Activated CD8-positive, alpha-beta memory T cell treated with anti-CD3 and anti-CD28 coated beads, Interleukin-2, amount 50 U/mL, for 4 hours (primary cell): Measurements from ENCODE around the gene MYOC.
"Not testable (repeated sequence)": the region's sequence is repeated elsewhere in the genome, so short reads cannot be mapped to it uniquely, and the experiment has no call there.

Experiments used
- DNase-seq: peaks from one replicate; pipeline ENCODE4 v3.0.0-alpha.2; 2020

MYOC gene

GRCh38 chr1:171652234-171652822 is at the start of gene MYOC:
Gene MYOC, minus strand, starts transcription at chr1:171652688. Its CDS starts 77 bp downstream, at chr1:171652611.
- no peak for DNase-seq

DNA sequence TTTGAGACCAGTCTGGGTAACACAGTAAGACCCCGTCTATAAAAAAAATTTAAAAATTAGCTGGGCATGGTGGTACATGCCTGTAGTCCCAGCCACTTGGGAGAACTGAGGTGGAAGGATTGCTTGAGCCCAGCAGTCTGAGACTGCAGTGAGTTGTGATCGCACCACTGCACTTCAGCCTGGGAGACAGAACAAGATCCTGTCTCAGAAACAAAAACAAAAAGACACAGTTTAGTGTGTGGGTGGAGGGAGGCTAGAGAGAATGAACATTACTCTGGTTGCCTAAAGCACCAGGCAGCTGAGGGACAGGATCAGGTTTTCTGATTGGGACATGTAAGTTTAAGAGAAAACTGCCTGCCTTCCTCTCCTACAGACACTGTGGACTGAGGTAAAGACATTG is 47.0 kb upstream of the MYOC start:
- no peak for DNase-seq

GRCh38 chr1:171695772-171696171 is 43.3 kb upstream of the MYOC start:
- DNase-seq, result not testable (repeated sequence)

DNA sequence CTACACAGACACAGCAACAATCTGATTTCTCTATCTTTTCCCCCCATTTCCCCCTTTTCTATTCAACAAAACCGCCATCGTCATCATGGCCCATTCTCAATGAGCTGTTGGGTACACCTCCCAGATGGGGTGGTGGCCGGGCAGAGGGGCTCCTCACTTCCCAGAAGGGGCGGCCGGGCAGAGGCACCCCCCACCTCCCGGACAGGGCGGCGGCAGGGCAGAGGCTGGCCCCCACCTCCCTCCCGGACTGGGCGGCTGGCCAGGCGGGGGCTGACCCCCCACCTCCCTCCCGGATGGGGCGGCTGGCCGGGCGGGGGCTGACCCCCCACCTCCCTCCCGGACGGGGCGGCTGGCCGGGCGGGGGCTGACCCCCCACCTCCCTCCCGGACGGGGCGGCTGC is 41.1 kb upstream of the MYOC start:
- DNase-seq, result not testable (repeated sequence)

DNA sequence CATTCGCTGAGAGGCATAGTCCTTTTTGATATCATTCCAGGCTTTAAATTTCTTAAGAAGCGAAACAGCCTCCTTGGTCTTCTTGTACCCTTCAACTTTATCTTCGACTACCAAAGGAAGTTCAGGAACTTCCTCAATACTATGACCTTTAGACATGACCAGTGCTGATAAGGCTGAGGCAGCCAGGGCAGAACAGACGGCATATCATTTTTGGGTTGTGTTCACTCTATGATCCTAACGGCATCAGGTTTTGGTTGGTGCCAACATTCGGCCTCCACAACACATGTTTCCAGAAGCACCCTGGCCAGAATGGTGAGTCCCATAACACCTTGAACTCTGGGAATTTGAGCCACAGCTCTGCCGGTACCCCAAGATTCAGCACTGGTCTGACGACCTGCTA is 31.4 kb upstream of the MYOC start:
- no peak for DNase-seq

GRCh38 chr1:171680339-171680738 is 27.9 kb upstream of the MYOC start:
- no peak for DNase-seq

GRCh38 chr1:171676823-171677222 is 24.3 kb upstream of the MYOC start:
- no peak for DNase-seq

DNA sequence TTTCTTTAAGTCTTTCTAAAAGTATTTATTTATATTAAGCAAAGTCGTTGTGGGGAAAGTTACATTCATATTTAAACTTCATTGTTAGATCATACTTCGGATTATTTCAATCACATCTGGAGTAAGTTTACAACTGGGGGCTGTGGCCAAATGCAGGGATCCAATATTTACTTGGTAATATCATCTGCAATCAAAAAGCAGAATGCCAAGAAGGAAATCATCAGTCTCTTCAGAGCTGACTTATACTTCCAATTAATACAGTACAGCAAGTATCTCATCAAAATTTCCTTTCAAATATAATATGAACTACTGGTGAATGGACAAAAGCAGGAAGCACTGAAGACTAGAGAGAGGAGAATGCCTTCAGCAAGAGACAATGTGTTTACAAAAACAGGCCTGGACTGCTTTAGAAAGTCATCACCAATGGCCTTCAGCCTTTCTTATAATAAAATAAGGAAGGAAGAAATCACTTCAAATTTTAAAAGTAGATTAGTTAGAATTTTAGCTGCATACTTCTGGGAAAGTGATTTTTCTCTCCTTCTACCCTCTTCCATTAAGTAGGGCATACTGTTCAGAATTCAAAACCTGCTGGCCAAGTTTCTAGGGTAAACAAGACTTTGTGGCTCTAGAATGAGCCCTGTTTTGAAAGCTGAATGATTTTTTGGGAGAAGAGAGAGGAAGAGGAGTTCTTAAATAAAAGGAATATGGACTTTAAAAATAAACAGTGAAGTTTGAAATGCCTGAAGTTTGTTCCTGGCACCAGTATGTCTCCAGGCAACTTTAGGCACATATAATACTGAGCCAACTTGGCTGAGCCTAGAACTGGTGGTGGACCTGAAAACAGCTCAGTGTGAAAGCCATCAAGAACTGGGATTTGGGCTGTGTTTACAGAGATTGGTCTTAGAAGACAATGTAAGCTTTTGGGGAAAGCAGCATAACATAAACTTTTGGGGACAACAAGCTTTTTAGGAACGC is 22.2 kb upstream of the MYOC start:
- no peak for DNase-seq

GRCh38 chr1:171670739-171671138 is 18.3 kb upstream of the MYOC start:
- no peak for DNase-seq

- DNase-seq, result no peak
These were observed 15.9 kb upstream of the MYOC start for GRCh38 chr1:171668372-171668771.

DNA sequence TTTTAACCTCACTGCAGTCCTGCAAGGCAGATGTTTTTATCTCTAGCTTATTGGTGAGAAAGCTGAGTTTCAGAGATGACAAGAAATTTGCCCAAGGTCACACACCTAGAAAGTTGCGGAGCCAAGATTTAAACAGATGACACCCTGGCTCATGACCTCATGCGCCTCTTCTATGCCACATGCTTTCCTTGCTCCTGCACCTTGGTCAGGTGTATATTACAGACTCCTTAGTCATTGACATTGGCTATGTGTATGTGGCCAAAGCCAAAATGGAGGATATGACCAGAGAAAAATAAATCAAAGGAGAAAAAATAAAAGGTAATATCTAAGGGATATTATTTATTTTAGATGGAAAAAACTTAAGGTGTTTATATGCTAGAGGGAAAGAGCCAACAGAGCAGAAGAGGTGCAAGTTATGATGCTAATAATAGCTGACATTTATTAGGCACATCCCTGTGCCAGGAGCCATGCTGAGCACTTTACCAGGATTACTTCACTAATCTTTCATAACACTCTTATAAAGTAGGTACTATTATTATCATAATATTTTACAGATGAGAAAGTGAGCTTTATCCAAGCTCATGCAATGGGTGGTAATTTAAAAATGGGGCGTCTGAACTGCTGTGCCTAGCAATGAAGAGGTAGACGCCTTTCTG is 13.8 kb upstream of the MYOC start:
- no peak for DNase-seq

DNA sequence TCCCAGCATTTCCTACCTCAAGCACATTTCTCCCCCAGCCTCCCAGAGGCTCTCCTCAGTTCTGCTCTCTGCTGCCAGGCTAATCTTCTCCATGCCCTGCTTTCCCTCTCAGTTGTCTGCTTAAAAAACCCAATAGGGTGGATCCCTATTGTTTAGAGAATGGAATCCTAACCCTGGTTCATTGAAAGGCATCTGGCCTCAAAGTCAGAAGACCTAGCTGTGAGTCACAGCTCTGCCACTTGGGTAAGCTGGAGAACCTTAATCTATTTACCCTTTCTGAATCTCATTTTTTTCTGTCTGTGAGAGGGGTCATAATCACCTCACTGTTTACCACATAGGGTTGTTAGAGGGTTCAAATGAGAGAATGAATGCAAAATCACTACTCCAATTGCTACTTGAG is 12.5 kb upstream of the MYOC start:
- DNase-seq, result no peak

DNA sequence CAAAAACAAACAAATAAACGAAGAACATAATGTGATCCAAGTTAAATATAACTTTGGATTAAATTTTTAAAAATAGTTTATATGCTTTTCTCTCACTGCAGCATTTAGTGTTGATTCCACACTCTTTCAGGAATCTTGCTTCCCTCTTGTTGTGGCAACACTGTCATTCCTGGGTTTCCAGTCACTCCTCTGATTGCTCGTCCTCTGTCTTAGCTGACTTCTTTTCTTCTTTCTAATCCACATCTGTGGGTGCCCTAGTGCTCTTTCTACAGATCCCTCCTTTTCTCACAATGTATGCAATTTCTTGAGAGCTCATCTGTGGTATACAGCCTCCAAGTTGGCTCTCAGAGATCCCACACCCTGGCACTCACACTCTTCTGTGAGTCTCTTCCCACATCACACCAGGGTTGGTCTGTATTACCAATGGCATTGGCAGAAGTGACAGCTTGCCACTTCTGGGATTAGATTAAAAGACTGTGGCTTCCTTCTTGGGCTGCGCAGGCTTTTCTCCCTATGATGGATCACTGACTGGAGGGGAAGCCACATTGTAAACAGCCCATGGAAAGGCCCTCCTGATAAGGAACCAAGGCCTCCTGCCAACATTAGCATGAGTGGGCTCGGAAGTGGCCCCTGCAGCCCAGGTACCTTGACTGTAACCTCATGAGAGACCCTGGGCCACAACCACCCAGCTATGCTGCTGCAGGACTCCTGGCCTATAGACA is 11.5 kb upstream of the MYOC start:
- no peak for DNase-seq

GRCh38 chr1:171663036-171663853 is 10.8 kb upstream of the MYOC start:
- no peak for DNase-seq

- no peak for DNase-seq
These were observed 8.7 kb upstream of the MYOC start for GRCh38 chr1:171661076-171661650.

DNA sequence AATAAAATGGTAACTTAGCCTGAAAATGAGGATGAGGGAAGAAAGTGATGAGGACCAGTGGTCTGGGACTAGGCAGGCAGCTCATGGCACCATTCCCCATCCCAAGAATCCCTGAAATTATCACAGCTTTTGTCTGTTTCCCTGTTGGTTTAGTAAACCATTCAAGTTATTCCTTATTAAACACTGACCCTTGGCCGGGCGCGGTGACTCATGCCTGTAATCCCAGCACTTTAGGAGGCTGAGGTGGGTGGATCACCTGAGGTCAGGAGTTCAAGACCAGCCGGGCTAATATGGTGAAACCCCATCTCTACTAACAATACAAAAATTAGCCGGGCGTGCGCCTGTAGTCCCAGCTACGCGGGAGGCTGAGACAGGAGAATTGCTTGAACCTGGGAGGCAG is 3.7 kb upstream of the MYOC start:
- not testable (repeated sequence) for DNase-seq

- no peak for DNase-seq
These were observed 3.2 kb upstream of the MYOC start for GRCh38 chr1:171655746-171656116.

GRCh38 chr1:171654942-171655745 is 2.7 kb upstream of the MYOC start:
- peak; percentile 70 for DNase-seq

GRCh38 chr1:171654201-171654941 is 1.9 kb upstream of the MYOC start:
- DNase-seq, result no peak

DNA sequence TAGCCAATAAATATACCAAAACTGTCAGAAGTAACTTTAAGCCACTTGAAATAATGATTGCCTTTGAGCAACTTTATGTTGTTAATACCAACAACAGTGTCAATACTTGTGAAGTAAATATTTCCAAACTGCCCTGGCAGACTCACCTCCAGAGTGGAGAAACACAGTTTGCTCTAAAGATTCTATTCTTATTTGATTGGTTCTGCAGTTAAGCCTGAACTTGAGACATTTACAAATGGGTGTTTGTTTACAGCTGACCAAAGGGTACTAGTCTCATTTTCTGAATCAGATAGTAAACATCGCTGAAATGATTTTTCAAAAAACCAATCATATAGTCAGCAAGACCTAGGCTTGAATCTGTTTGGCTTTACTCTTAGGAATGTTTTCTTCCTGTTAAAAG is 1.3 kb upstream of the MYOC start:
- no peak for DNase-seq
